Vagina (tissue), 2 donors: Measurements from ENCODE around the gene KRTAP22-1.

ENCODE experiments used
- POLR2A ChIP-seq, 2 donors: fragments of 450-650 bp; IDR thresholded peaks; one replicate each; pipeline ENCODE4 v1.6.1; 2017; ENCODE audit warnings: antibody characterized with exemption in 2 of 2, mild to moderate bottlenecking in 2 of 2, moderate library complexity in 2 of 2
- POLR2AphosphoS5 ChIP-seq, 2 donors: sonication (generic); formaldehyde crosslinking; IDR thresholded peaks; one replicate each; pipeline ENCODE4 v1.9.0; 2017; ENCODE audit warnings: antibody characterized with exemption in 2 of 2, mild to moderate bottlenecking in 2 of 2, low read depth in 1 of 2; ENCODE audit not compliant: insufficient read depth in 1 of 2
- TF ChIP-seq, protein P1 (sequence below), 3 experiments: fragments of 450-650 bp in 2 of 3; fragments of 200-600 bp in 1 of 3; sonication (generic) in 1 of 3; IDR thresholded peaks; one replicate each; pipeline ENCODE4 v1.5.1; 2017 to 2019; ENCODE audit warnings: antibody characterized with exemption in 3 of 3, mild to moderate bottlenecking in 2 of 3, moderate library complexity in 2 of 3

DNA sequence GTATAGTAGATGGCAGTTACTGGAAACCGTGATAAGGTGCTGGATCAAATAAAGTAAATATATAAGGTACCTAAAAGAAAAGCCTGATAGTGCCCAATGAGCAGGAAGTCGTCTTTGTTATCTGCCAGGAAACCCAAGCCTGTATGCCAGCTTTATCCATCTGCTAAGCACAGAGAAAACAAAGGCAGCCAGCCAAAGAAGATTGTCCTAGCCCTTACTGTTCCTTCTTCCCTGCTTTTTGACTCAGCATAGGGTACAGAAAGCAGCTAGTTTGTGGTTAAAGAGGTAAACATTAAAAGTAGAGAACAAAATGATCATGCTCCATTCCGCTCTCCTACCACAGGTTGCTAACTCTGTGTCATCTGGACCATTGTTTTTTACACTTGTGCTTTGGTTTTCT lies 20.8 kb upstream of the KRTAP22-1 start:
- no peak for TF ChIP-seq POLR2A (IDR thresholded peaks at IDR 0.05)
- TF ChIP-seq, protein P1, sequence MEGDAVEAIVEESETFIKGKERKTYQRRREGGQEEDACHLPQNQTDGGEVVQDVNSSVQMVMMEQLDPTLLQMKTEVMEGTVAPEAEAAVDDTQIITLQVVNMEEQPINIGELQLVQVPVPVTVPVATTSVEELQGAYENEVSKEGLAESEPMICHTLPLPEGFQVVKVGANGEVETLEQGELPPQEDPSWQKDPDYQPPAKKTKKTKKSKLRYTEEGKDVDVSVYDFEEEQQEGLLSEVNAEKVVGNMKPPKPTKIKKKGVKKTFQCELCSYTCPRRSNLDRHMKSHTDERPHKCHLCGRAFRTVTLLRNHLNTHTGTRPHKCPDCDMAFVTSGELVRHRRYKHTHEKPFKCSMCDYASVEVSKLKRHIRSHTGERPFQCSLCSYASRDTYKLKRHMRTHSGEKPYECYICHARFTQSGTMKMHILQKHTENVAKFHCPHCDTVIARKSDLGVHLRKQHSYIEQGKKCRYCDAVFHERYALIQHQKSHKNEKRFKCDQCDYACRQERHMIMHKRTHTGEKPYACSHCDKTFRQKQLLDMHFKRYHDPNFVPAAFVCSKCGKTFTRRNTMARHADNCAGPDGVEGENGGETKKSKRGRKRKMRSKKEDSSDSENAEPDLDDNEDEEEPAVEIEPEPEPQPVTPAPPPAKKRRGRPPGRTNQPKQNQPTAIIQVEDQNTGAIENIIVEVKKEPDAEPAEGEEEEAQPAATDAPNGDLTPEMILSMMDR (IDR thresholded peaks at IDR 0.05), result no peak
- TF ChIP-seq POLR2AphosphoS5 (IDR thresholded peaks at IDR 0.05; ENCODE audit: insufficient read depth in 1 of 2, low read depth in 1 of 2), result no peak
